Coronary artery (tissue), 2 donors: ENCODE data around the gene LIPM.

Source experiments
- DNase-seq: peaks from one replicate; pipeline ENCODE4 v3.0.0-alpha.2; 2017; ENCODE audit warnings: low spot score
- H3K27ac ChIP-seq, 2 donors: fragments of 200-600 bp; sonication (generic); one replicate each; pipeline ENCODE4 v1.5.1; 2016 to 2019
- H3K4me3 ChIP-seq: fragments of 200-600 bp; sonication (generic); 2 replicates; pipeline ENCODE4 v1.5.1; 2016; ENCODE audit warnings: mild to moderate bottlenecking, moderate library complexity
- CTCF ChIP-seq: fragments of 200-600 bp; sonication (generic); IDR thresholded peaks from one replicate; pipeline ENCODE4 v1.5.1; 2019; ENCODE audit warnings: antibody characterized with exemption

LIPM gene

GRCh38 chr10:88838766-88839350 lies 36.3 kb downstream of the LIPM start:
- Histone ChIP-seq H3K4me3 (no peak overlapping the region), H3K27ac (no peak overlapping the region)
- DNase-seq = no peak
- TF ChIP-seq CTCF = no peak

DNA sequence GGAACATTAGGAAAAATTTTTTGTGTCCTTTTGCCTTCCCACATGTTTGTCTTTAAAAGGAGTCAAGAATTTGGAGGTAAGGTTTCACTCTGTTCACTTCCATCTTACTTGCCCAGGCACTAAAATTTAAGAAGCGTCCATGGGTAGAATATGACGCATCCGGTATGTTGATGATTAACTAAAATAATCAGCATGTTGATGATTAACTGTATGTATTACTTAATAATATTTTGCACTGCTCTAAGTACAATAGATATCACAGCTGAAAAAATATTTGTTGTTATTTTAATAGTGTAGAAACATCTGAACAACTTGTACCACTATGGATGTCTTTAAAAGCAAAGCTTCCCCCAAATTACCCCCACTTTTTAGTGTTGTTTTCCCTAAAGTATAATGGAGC lies 37.6 kb downstream of the LIPM start:
- TF ChIP-seq CTCF = no peak
- Histone ChIP-seq H3K4me3 (no peak overlapping the region), H3K27ac (no peak overlapping the region)
- DNase-seq = no peak

GRCh38 chr10:88840881-88841280 lies 38.4 kb downstream of the LIPM start:
- H3K4me3 ChIP-seq = no peak overlapping the region
- DNase-seq = no peak
- no peak overlapping the region for H3K27ac ChIP-seq
- no peak for TF ChIP-seq CTCF

DNA sequence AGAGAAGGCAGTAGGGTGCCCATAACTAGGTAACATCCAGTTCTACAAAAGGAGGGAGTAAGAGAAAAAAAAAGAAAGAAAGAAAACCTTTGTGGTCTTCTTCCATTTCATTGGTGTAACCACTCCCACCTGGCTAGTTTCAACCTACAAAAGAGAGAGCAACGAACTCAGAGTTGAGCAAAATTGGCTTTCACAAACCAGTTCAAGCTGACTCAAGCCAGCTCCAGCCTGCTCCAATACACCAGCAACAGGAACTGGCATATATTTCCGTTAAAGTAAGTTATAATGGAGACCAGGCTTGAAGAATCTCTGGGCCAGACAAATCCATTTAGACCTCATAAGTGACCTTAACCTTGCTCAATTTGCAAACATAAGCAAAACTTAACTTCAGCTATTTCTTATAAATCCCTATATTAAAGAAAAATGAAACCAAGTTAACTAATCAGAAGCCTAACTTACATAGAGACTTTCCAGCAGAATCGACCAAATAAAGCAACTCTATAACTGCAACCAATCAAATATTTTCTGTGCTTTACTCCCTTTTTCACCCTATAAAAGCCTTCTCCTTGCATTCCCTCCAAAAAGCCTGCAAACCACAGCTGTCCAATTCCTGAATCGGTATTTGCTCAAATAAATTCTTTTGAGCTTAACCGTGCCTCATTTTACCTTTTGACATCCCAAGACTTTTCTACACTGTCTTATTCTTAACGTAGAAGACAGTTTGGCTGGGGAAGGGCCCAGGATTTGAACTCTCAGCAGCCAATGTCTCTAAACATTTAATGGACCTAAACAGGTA lies 39.0 kb downstream of the LIPM start:
- TF ChIP-seq CTCF = no peak
- no peak overlapping the region for H3K4me3 ChIP-seq
- no peak for DNase-seq
- no peak overlapping the region for H3K27ac ChIP-seq

DNA sequence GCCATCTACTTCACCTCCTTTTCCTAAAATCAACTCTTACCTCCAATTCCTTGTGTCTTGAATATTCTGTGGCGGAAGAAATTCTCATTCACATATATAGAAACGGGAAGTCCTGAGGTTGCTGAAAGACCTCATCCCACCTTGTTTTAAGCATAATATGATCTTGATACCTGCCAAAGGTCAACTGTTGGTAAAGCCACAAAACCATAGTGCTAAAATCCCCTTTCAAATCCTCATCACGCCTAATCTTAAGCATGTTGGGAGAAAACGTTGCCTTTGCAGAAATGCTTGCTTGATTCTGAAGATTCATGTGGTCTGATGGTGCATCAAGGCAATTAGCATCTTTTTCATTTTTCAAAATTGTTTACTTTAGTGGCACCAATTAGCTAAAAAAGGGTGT lies 40.6 kb downstream of the LIPM start:
- no peak for TF ChIP-seq CTCF
- no peak overlapping the region for H3K27ac ChIP-seq
- DNase-seq = no peak
- H3K4me3 ChIP-seq = no peak overlapping the region

DNA sequence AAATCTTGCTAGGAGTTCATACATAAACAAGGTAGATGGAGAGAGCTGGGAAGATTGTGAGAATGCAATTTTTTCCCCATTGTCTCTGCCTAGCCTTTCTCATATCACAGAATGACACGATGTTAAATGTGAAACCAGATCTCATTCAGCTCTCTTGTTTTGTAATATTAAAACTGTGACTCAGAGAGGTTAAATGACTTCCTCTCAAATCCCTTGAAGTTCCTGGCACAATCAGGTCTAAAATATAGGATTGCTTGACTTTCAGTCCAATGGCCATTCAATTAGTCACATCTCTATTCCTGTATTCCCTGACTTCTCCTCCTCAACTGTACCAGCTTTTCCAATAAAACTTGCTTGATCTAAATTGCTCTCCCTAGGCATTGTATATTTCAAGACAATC lies 46.0 kb downstream of the LIPM start:
- TF ChIP-seq CTCF = no peak
- DNase-seq = no peak
- Histone ChIP-seq H3K27ac (no peak overlapping the region), H3K4me3 (no peak overlapping the region)

GRCh38 chr10:88849234-88849633 lies 46.7 kb downstream of the LIPM start:
- Histone ChIP-seq H3K4me3 (no peak overlapping the region), H3K27ac (no peak overlapping the region)
- no peak for DNase-seq
- TF ChIP-seq CTCF = no peak
